Measurements from ENCODE around the gene MYMK. TPM values are rescaled to one million over a fixed set of nuclear protein-coding genes. Genes with fewer than 3 reads are reported as not detected.

MYMK gene
- total and polyA plus RNA-seq, 2 experiments from 2014 or later, result not detected

DNA sequence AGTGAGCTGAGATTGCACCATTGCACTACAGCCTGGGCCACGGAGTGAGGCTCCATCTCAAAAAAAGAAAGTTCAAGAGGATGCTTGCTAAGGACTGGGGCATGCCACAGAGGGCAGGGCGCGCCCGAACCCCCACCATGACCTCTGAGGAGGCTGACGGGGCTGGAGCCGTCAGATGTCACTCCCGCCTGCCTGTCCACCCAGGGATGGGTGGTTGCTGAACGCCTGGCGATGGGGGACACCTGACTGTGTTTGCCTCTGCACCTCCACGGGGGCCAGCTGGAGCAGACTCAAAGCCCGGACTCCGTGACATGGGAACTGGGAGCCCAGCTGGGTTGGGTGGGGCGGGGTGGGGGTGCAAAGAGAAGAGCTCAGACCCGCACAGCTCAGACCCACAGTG lies 41.6 kb upstream of the MYMK start:
- Histone ChIP-seq H3K4me3 (no peak overlapping the region), H4K20me1 (replicated peaks; ENCODE audit: insufficient read depth) (no peaks in the 10 kb centered on the region), H3K79me2 (replicated peaks; ENCODE audit: insufficient read depth) (no peaks in the 10 kb centered on the region), H3K9me2 (ENCODE audit: insufficient read depth) (no peaks in the 10 kb centered on the region), H3F3A (replicated peaks; ENCODE audit: low read depth) (no peaks in the 10 kb centered on the region), H3K27me3 (ENCODE audit: insufficient read depth) (no peaks in the 10 kb centered on the region), H3K4me1 (ENCODE audit: insufficient read depth) (no peaks in the 10 kb centered on the region), H3K36me3 (ENCODE audit: insufficient read depth) (no peaks in the 10 kb centered on the region), H2AFZ (no peak overlapping the region), H3K4me2 (no peak overlapping the region), H3K27ac (ENCODE audit: low read depth) (no peak overlapping the region)
- Mint-ChIP-seq H3K36me3 (ENCODE audit: low read depth) (no peaks in the 10 kb centered on the region; the same call in 2 of the 3 replicates), H3K27me3 (ENCODE audit: insufficient read depth, low read depth, poor library complexity) (peaks cover 4% of the 10 kb centered on the region), H3K4me3 (no peak overlapping the region), H3K4me1 (peaks cover 20% of the 10 kb centered on the region), H3K27ac (no peak overlapping the region; the same call in 1 of the 2 replicates), H3K9me3 (no peaks in the 10 kb centered on the region)
- no peak for ATAC-seq
- TF ChIP-seq EZH2phosphoT487 (IDR thresholded peaks at IDR 0.05; ENCODE audit: unreplicated experiment) (no peak), NANOG (IDR thresholded peaks at IDR 0.05; ENCODE audit: borderline replicate concordance) (no peak), ZNF331 (CRISPR knock-in tag; IDR thresholded peaks at IDR 0.05; ENCODE audit: low read depth) (no peak), STAT1 (IDR thresholded peaks at IDR 0.05; ENCODE audit: unreplicated experiment) (no peak), CREB1 (CRISPR knock-in tag; IDR thresholded peaks at IDR 0.05; ENCODE audit: low read depth) (no peak), POLR2AphosphoS5 (IDR thresholded peaks at IDR 0.05; ENCODE audit: low read depth) (no peak), JUNB (IDR thresholded peaks at IDR 0.05; ENCODE audit: unreplicated experiment) (no peak), EZH2 (IDR thresholded peaks at IDR 0.05; ENCODE audit: low read depth, unreplicated experiment) (no peak), ZNF114 (CRISPR knock-in tag; IDR thresholded peaks at IDR 0.05) (no peak)
- TF ChIP-seq, protein P1, sequence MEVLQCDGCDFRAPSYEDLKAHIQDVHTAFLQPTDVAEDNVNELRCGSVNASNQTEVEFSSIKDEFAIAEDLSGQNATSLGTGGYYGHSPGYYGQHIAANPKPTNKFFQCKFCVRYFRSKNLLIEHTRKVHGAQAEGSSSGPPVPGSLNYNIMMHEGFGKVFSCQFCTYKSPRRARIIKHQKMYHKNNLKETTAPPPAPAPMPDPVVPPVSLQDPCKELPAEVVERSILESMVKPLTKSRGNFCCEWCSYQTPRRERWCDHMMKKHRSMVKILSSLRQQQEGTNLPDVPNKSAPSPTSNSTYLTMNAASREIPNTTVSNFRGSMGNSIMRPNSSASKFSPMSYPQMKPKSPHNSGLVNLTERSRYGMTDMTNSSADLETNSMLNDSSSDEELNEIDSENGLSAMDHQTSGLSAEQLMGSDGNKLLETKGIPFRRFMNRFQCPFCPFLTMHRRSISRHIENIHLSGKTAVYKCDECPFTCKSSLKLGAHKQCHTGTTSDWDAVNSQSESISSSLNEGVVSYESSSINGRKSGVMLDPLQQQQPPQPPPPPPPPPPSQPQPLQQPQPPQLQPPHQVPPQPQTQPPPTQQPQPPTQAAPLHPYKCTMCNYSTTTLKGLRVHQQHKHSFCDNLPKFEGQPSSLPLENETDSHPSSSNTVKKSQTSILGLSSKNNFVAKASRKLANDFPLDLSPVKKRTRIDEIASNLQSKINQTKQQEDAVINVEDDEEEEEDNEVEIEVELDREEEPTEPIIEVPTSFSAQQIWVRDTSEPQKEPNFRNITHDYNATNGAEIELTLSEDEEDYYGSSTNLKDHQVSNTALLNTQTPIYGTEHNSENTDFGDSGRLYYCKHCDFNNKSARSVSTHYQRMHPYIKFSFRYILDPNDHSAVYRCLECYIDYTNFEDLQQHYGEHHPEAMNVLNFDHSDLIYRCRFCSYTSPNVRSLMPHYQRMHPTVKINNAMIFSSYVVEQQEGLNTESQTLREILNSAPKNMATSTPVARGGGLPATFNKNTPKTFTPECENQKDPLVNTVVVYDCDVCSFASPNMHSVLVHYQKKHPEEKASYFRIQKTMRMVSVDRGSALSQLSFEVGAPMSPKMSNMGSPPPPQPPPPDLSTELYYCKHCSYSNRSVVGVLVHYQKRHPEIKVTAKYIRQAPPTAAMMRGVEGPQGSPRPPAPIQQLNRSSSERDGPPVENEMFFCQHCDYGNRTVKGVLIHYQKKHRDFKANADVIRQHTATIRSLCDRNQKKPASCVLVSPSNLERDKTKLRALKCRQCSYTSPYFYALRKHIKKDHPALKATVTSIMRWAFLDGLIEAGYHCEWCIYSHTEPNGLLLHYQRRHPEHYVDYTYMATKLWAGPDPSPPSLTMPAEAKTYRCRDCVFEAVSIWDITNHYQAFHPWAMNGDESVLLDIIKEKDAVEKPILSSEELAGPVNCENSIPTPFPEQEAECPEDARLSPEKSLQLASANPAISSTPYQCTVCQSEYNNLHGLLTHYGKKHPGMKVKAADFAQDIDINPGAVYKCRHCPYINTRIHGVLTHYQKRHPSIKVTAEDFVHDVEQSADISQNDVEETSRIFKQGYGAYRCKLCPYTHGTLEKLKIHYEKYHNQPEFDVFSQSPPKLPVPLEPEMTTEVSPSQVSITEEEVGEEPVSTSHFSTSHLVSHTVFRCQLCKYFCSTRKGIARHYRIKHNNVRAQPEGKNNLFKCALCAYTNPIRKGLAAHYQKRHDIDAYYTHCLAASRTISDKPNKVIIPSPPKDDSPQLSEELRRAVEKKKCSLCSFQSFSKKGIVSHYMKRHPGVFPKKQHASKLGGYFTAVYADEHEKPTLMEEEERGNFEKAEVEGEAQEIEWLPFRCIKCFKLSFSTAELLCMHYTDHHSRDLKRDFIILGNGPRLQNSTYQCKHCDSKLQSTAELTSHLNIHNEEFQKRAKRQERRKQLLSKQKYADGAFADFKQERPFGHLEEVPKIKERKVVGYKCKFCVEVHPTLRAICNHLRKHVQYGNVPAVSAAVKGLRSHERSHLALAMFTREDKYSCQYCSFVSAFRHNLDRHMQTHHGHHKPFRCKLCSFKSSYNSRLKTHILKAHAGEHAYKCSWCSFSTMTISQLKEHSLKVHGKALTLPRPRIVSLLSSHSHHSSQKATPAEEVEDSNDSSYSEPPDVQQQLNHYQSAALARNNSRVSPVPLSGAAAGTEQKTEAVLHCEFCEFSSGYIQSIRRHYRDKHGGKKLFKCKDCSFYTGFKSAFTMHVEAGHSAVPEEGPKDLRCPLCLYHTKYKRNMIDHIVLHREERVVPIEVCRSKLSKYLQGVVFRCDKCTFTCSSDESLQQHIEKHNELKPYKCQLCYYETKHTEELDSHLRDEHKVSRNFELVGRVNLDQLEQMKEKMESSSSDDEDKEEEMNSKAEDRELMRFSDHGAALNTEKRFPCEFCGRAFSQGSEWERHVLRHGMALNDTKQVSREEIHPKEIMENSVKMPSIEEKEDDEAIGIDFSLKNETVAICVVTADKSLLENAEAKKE (CRISPR knock-in tag; IDR thresholded peaks at IDR 0.05), result no peak
- TF ChIP-seq, protein P2, sequence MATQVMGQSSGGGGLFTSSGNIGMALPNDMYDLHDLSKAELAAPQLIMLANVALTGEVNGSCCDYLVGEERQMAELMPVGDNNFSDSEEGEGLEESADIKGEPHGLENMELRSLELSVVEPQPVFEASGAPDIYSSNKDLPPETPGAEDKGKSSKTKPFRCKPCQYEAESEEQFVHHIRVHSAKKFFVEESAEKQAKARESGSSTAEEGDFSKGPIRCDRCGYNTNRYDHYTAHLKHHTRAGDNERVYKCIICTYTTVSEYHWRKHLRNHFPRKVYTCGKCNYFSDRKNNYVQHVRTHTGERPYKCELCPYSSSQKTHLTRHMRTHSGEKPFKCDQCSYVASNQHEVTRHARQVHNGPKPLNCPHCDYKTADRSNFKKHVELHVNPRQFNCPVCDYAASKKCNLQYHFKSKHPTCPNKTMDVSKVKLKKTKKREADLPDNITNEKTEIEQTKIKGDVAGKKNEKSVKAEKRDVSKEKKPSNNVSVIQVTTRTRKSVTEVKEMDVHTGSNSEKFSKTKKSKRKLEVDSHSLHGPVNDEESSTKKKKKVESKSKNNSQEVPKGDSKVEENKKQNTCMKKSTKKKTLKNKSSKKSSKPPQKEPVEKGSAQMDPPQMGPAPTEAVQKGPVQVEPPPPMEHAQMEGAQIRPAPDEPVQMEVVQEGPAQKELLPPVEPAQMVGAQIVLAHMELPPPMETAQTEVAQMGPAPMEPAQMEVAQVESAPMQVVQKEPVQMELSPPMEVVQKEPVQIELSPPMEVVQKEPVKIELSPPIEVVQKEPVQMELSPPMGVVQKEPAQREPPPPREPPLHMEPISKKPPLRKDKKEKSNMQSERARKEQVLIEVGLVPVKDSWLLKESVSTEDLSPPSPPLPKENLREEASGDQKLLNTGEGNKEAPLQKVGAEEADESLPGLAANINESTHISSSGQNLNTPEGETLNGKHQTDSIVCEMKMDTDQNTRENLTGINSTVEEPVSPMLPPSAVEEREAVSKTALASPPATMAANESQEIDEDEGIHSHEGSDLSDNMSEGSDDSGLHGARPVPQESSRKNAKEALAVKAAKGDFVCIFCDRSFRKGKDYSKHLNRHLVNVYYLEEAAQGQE (IDR thresholded peaks at IDR 0.05; ENCODE audit: unreplicated experiment), result no peak
- TF ChIP-seq, protein P3, sequence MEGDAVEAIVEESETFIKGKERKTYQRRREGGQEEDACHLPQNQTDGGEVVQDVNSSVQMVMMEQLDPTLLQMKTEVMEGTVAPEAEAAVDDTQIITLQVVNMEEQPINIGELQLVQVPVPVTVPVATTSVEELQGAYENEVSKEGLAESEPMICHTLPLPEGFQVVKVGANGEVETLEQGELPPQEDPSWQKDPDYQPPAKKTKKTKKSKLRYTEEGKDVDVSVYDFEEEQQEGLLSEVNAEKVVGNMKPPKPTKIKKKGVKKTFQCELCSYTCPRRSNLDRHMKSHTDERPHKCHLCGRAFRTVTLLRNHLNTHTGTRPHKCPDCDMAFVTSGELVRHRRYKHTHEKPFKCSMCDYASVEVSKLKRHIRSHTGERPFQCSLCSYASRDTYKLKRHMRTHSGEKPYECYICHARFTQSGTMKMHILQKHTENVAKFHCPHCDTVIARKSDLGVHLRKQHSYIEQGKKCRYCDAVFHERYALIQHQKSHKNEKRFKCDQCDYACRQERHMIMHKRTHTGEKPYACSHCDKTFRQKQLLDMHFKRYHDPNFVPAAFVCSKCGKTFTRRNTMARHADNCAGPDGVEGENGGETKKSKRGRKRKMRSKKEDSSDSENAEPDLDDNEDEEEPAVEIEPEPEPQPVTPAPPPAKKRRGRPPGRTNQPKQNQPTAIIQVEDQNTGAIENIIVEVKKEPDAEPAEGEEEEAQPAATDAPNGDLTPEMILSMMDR (conservative IDR thresholded peaks at IDR 0.05; ENCODE audit: low read depth in 2 of 2), result no peak
- TF ChIP-seq, protein P4, sequence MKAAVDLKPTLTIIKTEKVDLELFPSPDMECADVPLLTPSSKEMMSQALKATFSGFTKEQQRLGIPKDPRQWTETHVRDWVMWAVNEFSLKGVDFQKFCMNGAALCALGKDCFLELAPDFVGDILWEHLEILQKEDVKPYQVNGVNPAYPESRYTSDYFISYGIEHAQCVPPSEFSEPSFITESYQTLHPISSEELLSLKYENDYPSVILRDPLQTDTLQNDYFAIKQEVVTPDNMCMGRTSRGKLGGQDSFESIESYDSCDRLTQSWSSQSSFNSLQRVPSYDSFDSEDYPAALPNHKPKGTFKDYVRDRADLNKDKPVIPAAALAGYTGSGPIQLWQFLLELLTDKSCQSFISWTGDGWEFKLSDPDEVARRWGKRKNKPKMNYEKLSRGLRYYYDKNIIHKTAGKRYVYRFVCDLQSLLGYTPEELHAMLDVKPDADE (IDR thresholded peaks at IDR 0.05), result no peak
- no peak for DNase-seq (ENCODE audit: low spot score)

Data from GM23338 (cell line).